UCSD-AML1 (cell line): ENCODE measurements around the gene RINT1.
"Not testable (repeated sequence)": the region's sequence is repeated elsewhere in the genome, so short reads cannot be mapped to it uniquely, and the experiment has no call there.

Source experiments
- DNase-seq: peaks from one replicate; lab custom pipeline; 2025; ENCODE audit not compliant: unreplicated experiment; lab: John Stamatoyannopoulos, UW

RINT1 gene

DNA sequence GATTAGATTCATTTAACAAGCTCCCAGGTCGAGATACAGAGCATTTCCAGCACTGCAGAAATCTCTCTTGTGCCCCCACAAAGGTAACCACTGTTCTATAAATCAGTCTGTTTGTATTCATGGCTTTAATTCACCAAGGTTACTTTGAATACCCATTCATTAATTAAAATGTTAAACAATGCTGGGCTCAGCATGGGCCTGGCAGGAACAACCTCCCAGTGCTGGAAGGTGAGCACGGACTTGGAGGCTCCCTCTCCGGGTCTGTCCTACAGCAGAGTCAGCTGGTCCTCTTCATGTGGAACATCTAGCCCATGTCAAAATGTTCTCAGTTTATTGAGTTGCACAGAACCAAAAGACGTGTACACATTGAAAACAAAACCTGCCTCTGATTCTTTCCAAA, 64.9 kb downstream of the RINT1 start:
- no peak for DNase-seq

DNA sequence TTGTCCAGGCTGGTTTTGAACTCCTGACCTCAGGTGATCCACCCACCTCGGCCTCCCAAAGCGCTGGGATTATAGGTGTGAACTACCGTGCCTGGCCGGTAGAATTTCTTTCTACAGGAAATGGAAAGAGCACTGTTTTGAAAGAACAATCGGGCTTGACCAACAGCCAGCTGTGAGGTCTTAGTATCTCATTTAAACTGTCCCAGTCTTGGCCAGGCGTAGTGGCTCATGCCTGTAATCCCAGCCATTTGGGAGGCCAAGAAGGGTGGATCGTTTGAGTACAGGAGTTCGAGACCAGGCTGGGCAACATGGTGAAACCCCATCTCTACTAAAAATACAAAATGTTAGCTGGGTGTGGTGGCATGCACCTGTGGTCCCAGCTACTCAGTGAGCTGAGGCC, 67.1 kb downstream of the RINT1 start:
- DNase-seq: not testable (repeated sequence)

- no peak for DNase-seq
Measured at GRCh38 chr7:105599551-105599950, 67.5 kb downstream of the RINT1 start.

DNA sequence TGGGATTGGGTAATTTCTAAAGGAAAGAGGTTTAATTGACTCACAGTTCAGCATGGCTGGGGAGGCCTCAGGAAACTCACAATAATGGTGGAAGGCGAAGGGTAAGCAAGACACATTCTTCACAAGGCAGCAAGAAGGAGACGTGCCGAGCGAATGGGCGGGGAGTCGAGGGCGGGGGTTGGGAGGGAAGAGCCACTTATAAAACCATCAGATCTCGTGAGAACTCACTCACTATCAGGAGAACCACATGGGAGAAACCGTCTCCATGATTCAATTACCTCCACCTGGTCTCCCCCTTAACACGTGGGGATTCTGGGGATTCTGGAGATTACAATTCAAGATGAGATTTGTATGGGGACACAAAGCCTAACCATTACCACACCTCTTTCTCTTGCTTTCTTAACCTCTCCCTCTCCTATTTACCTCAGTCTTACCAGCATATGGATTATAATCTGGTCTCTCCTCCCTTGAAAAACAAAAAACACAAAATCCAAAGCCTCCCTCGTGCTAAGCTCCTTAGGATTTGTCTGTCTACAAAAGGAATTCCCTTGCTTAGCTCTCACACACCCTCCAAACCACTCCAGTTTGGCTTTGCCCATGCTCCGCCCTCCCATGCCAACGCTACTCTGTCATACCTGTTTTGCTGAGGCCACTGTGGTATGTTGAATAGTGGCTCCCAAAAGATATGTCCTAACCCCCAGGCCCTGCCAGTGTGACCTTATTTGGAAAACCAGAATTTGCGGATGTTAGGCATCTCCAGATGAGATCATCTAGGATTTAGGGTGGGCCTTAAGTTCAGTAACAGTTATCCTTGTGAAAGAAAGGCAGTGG, 68.9 kb downstream of the RINT1 start:
- no peak for DNase-seq

DNA sequence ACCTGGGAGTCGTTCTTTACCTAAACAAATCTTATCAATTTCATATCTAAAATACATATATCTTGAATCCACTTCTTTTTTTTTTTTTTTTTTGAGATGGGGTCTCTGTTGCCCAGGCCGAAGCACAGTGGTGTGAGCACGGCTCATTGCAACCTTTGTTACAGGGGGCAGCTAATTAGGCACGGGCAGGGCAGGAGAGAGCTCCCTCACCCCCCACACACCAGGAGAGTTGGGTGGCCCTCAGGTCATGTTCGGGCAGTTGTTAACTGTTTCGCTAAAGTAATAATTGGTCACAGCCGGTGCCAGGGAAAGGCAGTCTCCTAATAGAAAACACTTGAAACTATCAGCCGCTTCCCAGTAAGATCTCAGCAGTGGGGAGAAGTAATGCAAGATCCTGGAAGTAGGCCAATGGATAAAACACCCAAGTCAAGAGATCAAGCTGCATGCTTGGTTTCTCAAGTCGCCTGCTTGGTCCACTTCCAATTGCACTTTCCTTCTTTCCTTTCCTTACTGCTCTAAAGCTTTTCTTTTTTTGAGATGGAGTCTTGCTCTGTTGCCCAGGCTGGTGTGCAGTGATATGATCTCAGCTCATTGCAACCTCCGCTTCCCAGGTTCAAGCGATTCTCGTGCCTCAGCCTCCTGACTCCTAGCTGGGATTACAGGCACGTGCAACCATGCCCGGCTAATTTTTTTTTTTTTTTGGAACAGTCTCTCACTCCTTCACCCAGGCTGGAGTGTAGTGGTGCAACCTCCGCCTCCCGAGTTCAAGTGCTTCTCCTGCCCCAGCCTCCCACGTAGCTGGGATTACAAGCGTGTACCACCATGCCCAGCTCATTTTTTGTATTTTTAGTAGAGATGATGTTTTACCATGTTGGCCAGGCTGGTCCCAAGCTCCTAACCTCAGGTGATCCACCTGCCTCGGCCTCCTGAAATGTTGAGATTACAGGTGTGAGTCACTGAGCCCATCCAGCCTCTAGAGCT, 70.6 kb downstream of the RINT1 start:
- no peak for DNase-seq

GRCh38 chr7:105610165-105610930, 78.3 kb downstream of the RINT1 start:
- no peak for DNase-seq

- no peak for DNase-seq
Measured at GRCh38 chr7:105611856-105612775, 80.1 kb downstream of the RINT1 start.

DNA sequence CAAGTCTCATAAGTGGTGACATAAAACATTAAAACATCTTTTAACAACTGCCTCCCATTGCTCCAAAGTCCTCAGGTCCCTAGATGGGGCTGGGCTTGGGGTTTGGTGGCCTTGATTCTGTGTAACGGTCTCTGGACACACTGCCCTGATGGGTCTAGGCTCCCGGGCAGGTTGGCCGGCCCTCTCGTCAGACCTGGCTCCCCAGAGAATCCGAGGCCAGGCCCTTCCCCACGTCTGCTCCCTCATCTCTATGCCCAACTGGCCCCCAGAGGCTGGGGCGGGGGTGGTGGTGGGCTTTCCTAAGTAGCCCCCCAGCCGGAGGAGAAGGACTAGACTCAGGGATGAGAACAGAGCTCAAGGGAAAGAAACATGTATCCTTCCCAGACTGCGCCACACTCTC, 80.8 kb downstream of the RINT1 start:
- no peak for DNase-seq

DNA sequence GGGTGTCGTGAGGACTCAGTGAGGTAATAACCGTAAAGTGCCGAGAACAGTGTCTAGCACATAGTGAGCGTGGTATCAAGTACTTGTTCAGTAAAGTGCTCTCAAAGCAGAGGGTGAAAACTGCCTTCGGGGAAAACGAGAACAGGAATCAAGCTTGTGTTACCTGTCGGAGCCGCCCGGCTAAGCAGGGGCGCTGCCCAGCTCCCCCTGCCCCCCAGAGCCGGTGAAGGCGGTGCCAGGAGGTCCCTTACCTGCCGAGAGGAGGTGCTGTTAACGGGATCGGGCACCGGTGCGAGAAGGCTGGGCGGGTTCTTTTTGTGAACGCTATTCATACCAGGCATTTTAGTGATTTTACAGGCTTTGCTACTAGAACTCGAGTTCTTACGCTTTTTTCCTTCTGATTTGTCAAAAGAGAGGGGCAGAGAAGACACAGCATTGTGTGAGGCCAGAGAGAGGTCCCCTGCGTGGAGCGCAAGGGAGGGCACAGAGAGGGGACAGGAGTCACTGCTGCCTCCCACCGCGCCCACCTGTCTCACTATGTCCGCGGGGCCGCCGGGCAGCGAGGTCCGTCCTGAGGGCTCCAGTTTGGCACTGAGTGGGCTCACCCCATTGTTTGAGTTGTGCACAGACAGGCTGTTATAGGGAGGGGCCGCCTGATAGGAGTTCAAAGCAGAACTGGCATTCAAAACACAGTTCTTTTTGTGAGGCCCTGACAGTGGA, 81.8 kb downstream of the RINT1 start:
- DNase-seq: no peak

- DNase-seq: no peak
Measured at GRCh38 chr7:105614341-105614840, 82.4 kb downstream of the RINT1 start.
